Measurements from ENCODE around the gene PCDH9.

PCDH9 gene

GRCh38 chr13:67075239-67075638, 154.9 kb downstream of the PCDH9 start:
- intact Hi-C loops (cut with DNase I): loop anchor here (10.0 kb wide), 2 partner anchors 80 to 150 kb away; no protein-coding TSS in a partner anchor
- peak in 2 of 42 donors; percentile 34 for DNase-seq

DNA sequence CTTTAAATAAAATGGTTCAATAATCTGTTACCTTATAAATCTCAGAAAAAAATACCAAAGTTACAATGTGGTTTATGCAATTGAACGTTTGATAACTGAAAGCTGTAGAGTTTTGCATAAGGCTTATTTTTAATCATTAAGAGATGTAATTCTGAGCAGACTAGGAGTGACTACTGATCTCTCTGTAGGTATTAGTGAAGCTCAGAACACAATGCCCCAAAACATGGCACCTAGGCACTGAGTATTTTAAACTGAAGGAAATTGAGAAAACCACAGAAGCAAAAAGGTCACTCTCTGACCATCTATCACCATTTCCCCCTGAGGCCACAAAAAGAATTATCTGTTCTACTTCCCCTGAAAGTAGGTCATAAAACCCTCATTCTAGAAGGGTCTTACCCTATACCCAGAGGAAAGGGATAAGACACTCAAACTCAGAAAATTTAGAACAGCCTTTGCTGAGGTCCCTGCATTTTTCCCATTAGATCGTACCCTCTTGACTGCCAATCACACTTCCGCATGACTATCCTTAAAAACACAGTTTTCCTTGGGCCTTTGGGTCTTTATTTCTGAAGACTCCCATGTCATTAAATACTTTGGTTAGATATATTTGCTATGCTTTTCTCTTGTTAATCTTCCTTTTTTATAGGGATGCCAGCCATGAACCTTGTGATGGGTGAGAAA, 158.1 kb downstream of the PCDH9 start:
- DNase-seq: no peak
- intact Hi-C loops (cut with DNase I): loop anchor here (10.0 kb wide), 2 partner anchors 77 to 153 kb away; no protein-coding TSS in a partner anchor

- intact Hi-C loops (cut with DNase I): loop anchor here (10.0 kb wide), 2 partner anchors 76 to 154 kb away; no protein-coding TSS in a partner anchor
- no peak for DNase-seq
These were observed 159.8 kb downstream of the PCDH9 start for GRCh38 chr13:67070306-67070705.

DNA sequence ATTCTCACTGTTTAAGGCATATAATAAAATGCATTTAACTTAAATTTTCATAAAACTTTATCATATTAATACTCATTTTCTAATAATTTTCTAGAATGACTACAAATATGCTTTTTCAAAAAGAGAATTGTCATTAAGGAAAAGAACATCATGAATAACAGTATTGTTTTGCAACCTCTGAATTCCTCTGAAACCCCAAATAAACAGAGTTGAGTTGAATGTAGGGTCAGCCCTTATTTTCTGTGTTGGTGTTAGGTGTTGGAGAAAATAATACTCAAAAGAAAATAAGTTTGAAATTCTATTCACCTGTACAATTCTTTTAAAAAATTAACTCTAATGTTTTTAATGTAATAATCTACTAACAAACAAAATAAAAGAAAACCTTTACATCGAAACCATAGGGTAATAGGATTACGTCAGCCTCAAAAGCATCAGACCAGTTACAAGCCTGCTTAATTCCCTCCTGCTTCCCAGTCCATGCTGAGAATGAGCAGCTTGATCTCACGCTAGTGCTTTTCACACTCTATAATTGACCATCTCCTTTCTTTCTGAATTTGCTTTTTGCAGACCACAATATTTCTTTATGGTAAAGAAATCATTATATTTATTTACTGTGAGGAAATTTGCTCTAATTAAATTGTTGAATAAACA, 160.9 kb downstream of the PCDH9 start:
- peak in 1 of 42 donors; percentile 38 for DNase-seq
- intact Hi-C loops (cut with DNase I): no loop called here

DNA sequence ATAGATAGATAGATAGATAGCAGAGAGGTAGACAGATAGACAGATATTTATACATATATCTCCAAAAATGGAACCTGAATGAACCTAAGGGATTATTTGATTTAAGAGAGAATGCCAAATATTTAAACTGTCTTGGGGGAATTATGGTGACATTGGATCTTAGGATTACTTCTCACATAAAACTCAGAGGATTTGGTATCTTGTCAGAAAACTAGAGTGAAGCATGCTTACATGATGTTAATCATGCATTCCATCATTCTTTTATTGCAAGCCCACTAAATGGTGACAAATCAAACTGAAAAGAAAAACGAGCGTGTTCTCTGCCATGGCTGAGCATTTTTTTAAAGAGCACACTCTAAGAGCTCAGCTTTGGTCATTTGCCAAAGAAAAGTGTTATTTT, 165.2 kb downstream of the PCDH9 start:
- intact Hi-C loops (cut with DNase I): no loop called here
- no peak for DNase-seq

GRCh38 chr13:67063036-67063435, 167.1 kb downstream of the PCDH9 start:
- DNase-seq: no peak
- intact Hi-C loops (cut with DNase I): no loop called here

GRCh38 chr13:67062160-67062559, 168.0 kb downstream of the PCDH9 start:
- intact Hi-C loops (cut with DNase I): no loop called here
- no peak for DNase-seq

GRCh38 chr13:67061750-67062149, 168.4 kb downstream of the PCDH9 start:
- peak in 9 of 42 donors; percentile 22 to 68 (median 41) for DNase-seq
- intact Hi-C loops (cut with DNase I): no loop called here

DNA sequence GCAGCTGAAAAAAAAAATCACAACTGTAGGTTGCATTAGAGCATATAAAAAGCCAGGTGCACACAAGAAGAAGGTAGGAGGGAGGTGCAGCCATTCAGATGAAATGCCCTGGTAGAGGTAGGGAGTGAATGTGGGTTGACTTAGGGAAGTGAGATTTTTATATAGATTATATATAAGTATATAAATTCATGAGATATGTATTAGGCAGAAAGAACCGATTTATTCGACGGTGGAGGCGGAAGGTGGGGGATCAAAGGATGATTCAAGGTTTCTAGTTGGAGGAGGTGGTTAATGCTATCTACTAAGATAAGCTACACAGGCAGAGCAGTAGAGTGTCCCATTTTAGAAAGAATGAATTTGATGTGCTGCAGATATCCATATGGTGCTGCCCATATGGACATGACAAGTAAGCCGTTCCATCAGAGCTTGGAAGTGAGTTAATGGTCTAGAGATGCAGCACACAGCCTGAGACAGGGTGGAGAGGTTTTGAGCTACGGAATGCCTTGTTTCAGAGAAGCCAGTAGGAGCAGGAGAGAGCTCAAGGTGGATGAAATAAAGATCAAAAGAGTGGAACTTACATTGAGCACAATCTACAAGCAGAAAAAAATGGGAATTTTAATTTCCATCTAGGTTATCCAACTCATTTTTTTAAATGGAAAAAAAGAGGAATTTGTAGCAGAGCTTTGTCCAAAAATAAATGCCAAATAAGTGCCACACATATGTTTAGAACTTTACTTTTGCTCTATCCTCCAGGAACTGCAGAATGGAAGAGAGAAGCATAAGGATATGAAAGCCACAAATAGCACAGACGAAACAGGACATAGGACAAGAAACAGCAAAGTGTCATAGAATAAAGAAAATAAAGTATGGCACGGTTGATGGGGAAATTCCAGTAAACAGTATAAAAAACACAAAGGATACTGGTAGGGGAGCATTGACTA, 177.3 kb downstream of the PCDH9 start:
- intact Hi-C loops (cut with DNase I): no loop called here
- peak in 8 of 42 donors; percentile 8 to 59 (median 48) for DNase-seq

DNA sequence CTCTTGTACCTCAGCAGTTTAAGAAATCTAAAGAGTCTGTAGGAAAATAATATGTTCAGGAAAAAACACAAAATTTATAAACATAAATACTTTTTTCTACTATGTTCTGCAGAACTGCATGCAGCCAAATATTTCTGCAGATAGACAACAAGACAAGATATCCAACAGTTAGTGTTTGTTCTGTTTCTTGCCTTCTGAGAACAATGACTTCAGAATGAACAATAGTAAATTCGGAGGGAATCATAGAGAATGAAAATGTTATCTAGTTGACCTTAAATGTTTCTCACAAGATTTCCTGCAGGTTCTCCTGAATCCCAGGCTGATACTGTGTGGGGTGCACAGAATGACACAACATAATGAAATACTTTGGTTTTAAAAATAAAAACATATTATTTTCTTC, 180.4 kb downstream of the PCDH9 start:
- intact Hi-C loops (cut with DNase I): no loop called here
- no peak for DNase-seq

DNA sequence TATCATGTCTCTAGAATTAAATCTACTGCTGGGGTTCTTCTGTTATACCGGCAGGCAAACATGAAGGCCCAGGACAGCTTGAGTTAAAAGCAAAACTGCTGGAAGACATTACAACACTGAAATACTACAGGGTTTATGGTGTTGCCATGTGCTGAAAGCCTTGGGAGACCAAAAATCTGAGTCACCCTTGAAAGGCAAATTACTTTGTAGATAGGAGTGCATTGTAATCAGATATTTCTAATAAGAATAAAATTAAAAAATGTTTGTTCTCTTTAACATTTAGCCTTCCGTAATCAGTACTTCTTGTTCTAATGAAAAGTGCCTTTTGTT, 181.3 kb downstream of the PCDH9 start:
- intact Hi-C loops (cut with DNase I): no loop called here
- DNase-seq: no peak

DNA sequence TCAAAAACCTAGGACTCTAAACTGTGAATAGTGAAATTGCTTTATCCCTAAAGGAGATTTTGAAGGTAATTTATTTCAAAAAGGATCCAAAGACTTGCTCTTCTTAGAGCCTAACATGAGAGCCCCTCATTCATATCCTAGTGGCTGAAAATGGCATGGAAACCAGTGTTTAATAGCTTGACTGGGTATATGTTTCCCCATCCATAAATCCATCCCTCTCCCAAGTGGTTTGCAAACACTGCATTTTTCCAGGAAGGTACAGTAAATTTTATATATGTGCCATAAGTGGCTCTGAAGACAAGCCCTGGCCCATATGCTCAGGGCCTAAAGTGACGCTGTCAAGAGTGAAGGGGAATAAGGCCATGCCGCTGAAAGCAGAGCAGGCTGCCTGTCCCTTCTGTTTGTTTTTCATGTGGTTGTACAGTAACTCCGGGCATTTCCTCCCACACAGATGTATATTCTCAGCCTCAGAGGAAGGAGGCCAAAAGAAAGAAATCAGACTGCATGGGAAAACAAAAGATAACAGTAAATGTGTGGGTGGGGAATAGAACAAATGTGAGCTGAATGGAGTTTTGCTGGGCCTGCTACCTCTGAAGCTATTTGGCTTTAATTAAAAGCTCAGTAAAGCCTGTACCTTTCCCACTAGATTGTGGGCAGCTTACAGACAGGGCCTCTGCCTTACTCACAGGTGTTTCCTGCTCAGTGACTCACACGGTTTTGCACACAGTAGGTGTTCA, 181.9 kb downstream of the PCDH9 start:
- intact Hi-C loops (cut with DNase I): no loop called here
- no peak for DNase-seq

GRCh38 chr13:67045357-67045756, 184.8 kb downstream of the PCDH9 start:
- intact Hi-C loops (cut with DNase I): no loop called here
- no peak for DNase-seq

- intact Hi-C loops (cut with DNase I): no loop called here
- DNase-seq: no peak
These were observed 186.2 kb downstream of the PCDH9 start for GRCh38 chr13:67043901-67044300.

GRCh38 chr13:67042556-67042955, 187.6 kb downstream of the PCDH9 start:
- peak in 3 of 42 donors; percentile 45 to 68 (median 49) for DNase-seq
- intact Hi-C loops (cut with DNase I): no loop called here

DNA sequence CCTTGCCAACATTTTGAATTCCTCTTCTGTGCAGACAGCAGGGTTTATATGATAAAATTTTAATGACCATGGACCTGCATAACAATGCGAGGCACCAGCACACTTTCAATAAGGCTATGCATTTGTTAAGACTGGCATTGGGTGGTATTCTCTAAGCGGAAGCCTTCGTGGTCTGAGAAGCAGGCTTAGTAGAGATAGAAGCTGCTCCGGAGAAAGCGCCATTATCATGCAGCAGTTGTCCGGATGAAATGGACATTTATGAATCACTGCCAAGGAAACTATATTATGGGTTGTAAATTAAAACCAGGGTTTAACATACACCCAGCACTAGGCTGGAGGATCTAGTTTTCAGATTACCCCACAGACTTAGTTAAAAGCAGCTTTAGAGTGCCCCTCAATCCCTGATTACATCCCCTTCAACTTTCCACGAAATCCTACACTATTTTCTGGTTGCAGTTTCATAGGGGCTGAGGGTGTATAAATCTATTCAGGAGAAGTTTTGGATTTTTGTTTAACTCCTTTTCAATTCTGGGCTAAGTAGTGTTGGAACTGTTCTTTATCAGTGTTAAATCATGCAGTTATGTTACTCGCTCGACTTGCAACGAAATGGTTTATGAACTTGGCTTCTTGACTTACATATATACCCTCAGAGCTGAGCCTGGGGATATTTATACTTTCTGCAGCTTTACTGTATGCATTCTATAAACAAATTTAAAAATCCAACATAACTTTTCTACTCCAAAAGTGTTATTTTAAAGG, 193.3 kb downstream of the PCDH9 start:
- DNase-seq: peak in 8 of 42 donors; percentile 6 to 67 (median 40)
- intact Hi-C loops (cut with DNase I): no loop called here

DNA sequence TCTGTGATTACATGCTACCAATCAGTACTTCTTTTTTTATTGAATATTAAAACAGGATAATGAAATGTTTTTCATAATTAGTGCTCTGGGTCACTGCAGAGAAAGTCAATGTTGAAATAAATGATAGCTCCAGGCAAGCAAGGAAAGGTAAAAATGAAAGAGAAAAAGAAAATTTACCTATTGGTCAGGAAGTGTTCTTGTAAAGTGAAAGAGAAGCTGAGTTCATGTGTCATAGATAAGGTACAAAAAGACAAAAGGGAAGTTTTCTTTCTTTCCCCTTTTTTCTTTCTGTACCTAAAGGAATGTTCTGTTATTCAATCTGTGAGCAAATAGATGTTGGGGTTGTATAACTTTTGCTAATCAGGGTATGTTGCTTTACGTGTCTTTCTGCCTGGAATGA, 197.0 kb downstream of the PCDH9 start:
- DNase-seq: no peak
- intact Hi-C loops (cut with DNase I): no loop called here

DNA sequence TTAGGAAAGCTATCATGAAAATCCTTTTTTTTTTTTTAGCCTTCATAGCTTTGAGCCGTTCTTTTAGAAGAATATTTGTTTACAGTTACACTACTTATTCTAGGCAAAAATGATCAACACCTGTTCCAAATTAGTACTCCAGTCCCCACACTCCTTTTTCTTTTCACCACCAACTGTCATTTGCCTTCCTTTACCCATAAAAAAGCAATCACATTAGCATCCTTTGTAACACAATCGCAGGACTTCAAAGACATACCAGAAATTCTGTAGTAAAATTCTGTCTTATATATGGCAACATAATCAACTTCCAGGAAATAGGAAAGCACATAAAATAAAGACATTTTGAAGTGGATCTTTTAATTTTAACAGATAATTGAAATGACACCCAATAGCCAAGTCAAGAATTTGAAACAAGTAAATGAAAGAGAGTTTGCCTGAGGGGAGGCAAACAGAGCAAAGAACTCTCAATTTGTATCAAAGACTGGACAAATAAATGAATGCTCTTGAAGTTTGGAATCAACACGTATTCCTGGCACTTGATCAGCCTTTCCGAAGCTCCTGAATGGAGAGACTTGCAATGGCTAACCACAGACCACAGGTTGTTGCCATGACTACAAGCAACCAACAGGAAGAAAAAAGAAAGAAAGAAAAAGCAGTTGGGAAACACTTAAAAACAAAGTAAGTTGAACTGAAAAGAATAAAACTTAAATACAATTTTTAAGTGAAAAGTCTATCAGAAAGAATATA, 206.8 kb downstream of the PCDH9 start:
- no peak for DNase-seq
- intact Hi-C loops (cut with DNase I): no loop called here

Measured in head of caudate nucleus (tissue), 42 donors.